CD4-positive, alpha-beta T cell treated with Interleukin-12 subunit alpha and Interleukin-12 subunit beta, for 1 hour (primary cell): Measurements from ENCODE around the gene MCCC2.
"Not testable (repeated sequence)": the region's sequence is repeated elsewhere in the genome, so short reads cannot be mapped to it uniquely, and the experiment has no call there.

Source experiments
- DNase-seq: peaks from one replicate; pipeline ENCODE4 v3.0.0-alpha.2; 2020

Gene MCCC2

DNA sequence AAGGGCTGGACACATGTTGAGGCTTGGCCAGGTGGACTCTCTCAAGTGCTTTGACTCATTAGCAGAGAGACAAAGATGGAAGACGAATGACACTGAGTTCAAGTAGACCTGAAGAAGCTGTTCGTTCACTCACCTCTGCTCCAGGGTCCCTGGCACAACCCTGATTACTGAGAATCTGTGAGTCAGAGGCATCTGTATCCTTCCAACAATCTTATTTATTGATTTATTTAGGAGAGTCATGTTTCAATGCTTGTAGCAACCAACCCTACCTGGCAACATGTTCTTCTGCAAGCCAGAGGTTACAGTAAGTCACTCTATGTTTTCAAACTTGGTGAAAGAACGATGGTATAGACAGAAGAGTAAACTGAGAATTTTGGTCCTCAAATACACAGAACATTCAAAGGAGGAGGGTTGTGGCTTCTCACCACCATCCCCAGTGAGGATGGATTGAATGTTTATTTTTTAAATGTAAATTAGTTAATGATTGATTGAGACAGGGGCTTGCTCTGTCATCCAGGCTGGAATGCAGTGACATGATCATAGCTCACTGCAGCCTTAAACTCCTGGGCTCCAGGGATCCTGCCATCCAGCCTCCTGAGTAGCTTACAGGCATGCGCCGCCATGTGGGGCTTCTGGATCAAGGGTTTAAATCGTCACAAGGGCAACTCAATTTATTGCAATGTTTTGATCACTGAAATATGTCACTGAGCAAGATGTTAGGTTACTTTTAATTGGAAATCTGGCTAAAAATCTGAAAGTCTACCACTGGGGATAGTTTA, 76.2 kb downstream of the MCCC2 start:
- no peak for DNase-seq

DNA sequence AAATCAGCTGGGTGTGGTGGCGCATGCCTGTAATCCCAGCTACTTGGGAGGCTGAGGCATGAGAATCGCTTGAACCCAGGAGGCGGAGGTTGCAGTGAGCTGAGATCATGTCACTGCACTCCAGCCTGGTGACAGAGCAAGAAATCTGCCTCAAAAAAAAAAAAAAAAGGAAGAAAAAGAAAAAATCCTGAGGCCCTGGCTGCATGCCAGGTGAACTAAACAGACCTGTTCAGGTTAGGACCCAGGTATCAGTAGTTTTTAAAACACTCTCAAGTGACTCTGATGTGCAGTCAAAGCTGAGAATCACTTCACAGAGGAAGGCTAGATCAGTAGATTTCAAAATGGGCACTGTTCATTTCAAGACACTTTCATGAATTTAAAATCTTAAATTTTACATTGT, 77.5 kb downstream of the MCCC2 start:
- not testable (repeated sequence) for DNase-seq

GRCh38 chr5:71666321-71666720, 79.2 kb downstream of the MCCC2 start:
- no peak for DNase-seq

DNA sequence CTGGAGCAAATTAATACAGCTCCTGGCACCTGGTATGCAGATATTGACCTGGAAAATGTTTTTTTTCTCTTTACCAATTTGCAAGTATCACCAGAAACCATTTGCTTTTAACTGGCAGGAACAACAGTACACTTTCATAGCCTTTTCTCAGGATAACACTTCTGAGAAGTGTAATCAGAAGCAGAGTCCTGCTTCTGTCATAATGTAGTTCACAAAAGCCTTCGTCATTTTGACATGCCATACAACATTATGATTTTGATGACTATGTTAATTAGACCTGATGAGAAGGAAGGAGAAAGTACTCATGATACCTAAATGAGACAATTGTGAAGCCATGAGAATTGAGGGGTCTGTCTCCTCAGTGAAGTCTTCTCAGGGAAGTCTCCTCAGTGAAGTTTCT, 90.8 kb downstream of the MCCC2 start:
- no peak for DNase-seq

- DNase-seq = no peak
Observed at GRCh38 chr5:71679714-71680113, 92.6 kb downstream of the MCCC2 start.

DNA sequence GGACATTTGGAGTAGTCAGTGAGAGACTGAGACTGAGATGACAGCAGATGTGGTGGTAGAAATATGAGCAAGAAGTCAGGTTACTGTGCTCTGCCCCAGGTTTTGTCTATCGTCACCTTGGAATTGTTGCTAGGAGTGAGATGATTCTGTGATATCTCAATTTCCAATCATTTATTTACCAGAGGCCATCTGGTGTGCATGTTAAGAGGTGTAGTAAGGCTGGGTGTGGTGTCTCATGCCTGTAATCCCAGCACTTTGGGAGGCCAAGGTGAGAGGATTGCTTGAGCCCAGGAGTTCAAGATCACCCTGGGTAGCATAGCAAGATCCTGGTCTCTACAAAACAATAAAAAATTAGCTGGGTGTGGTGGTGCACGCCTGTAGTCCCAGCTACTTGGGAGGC, 93.4 kb downstream of the MCCC2 start:
- DNase-seq = no peak

GRCh38 chr5:71681296-71681695, 94.2 kb downstream of the MCCC2 start:
- DNase-seq = no peak

- DNase-seq = no peak
Observed at GRCh38 chr5:71684309-71684708, 97.2 kb downstream of the MCCC2 start.

DNA sequence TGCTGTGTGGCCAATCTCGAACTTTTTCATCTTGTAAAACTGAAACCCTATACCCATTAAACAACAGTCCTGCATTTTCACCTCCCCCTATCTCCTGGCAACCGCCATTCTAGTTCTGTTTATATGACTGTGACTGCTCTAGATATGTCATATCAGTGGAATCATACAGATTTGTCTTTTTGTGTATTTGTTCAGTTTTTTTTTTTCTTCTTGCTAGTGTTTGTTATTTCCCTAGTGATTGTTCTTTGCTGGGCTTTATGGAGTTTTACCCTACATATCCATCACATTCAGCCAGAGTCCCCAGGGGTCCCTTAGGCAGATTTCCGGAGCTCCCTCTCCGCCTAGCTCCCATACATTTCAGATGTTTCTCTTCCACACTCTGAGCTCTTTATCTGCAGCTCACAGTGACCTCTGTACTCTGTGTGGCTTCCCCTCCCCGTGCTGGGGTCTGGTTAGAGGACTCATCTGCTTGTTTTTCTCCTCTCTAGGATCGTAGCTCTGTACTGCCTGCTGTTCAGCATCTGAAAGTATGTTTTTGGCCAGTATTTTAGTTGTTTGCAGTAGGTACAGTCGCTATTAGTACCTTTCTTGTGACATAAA, 106.8 kb downstream of the MCCC2 start:
- DNase-seq = no peak

DNA sequence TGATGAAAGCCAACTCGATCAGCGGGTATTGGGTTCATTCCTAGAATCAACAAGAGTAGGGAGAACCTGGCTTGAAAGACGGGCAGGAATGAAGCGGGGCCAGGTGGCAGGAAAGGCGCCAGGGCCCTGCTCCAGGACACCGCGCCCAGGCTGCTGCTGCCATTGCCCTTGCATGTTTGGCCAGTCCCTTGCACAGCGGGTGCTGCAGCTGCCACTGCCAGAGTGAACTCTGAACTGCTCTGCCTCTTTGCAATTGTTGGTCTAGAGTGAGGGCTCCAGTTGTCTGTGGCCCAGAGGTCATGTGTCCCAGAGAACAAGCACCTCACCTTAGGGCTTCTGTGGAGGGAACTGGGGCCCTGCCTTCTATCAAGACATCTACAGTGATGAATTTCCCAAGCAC, 107.9 kb downstream of the MCCC2 start:
- no peak for DNase-seq

DNA sequence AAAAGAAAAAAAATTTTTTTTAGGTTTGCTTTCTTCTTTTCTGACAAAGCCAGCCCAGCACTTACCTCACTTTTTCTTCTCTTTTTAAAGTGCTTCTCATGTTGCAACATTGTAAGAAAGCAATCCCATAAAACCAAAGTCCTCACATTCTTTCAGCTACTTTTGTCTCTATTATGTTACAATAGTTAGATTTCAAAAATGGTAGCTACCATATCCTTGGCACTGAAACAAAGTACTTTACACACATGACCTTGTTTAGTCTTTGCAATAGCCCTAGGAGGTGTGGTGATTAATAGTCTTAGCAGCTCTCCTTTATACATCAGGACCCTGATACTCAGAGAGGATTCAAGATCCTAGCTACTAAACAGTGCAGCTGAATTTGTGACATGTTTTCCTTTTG, 108.5 kb downstream of the MCCC2 start:
- no peak for DNase-seq

DNA sequence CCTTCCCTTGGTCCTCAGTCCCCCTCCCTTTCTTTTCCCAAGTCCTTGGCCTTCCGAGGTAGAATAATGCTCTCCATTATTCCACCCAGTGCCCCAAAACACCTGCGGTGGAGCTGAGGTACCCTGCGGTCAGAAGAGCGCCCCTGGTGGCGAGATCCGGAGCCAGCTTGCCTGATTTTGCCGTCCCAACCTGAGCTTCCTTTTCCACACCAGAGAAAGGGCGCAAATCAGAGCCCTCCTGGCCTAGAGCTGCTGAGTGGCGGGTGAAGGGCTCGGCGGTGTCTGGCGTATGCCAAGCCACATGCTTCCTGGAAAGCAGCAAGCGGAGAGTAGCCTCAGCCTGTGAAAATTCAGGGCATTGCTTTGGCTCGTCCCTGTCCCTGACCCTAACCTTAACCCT, 110.8 kb downstream of the MCCC2 start:
- no peak for DNase-seq

DNA sequence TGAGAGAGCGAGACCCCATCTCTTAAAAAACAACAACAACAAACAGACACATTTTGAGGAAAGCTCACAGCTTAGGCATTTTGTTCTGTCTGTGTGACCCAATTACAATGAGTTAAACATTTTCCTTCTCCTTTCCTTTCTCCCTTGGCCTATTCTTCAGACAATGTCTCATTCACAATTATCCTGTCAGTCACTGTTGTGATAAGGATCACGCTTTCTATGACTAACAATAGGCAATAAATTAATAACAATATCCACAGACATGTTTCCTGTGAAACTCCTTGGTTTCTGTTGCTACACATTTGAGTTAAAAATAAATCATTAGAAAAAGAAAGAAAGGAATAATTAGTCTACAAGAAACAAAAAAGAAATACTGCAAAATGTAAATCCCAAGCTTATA, 112.1 kb downstream of the MCCC2 start:
- no peak for DNase-seq

- no peak for DNase-seq
Observed at GRCh38 chr5:71699751-71700150, 112.6 kb downstream of the MCCC2 start.

DNA sequence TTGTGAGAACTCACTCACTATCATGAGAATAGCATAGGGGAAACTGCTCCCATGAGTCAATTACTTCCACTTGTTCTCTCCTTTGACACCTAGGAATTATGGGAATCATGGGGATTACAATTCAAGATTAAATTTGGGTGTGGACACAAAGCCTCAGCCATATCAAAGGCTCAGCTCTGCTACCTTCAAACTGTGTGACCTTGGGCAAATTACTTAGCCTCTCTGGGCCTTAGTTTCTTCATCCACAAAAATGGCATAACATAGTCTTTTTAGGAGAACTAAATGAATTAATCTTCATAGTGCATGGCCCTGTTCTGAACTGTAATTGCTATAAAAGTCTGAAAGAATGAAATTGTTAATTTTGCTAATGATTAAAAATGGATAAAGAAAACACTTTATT, 113.7 kb downstream of the MCCC2 start:
- DNase-seq = no peak

DNA sequence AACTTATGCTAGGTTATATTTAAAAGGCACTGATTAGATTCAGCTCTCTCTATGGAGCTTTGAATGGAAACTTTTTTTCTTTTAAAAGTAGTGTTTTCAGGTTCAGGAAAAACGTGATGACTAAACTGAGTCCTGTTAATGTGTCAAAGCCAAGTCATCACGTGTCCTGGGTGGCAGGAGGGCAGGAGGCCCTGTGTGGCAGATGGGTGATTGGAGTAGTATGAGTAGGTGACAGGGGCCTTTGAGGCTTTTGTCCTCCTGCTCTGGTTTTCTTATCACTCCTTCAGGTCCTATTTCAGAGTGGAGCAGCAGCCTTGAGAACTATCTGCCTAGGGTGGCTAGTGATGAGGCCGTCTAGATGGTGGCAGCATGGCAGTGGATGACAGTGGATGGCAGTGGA, 114.3 kb downstream of the MCCC2 start:
- no peak for DNase-seq

DNA sequence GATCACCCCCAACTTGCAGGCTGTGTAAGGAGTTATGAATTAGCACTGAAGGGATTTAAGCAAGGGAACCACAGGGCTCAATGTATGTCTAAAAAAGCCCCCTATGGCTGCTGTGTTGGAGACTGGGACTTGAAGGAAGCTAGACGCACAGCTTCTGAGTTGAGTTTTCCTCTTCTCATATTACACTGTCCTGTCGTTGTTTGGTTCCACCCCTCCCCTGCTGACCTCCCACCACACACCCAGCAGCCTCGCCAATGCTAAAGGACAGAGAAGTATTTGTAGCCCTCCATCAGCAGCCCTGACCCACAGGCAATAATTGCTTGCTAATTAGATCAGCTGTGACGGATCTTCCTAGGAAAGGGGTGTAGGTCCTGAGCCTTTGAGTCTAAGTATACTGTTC, 116.8 kb downstream of the MCCC2 start:
- DNase-seq = no peak

- no peak for DNase-seq
Observed at GRCh38 chr5:71705421-71705820, 118.3 kb downstream of the MCCC2 start.

DNA sequence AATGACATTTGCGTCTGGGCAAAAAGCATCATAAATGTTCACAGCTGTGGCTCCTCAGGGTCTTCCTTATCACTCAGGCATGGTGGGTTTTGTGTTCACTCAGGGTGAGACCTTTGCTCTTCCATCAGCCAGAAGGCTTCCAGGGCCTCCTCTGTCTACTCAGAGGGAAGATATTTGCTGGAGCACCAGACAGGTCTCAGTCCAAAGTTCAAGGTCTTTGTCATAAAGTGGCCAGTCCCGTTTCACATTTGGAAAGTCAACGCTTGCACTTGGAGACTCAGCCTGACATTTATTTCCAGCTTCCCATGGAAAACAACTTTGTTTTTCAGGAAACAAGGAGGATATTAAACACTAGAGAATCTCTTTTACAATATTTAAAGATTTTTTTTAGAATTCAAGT, 119.8 kb downstream of the MCCC2 start:
- no peak for DNase-seq
